HG02610 (cell line): Measurements from ENCODE around the gene ANKRD13D.

ENCODE experiments used
- ATAC-seq: cut with Tn5 transposase; IDR thresholded peaks from one replicate; pipeline ENCODE4 v1.9.1; 2021; ENCODE audit warnings: mild to moderate bottlenecking, moderate library complexity; ENCODE audit not compliant: unreplicated experiment

The ANKRD13D gene

DNA sequence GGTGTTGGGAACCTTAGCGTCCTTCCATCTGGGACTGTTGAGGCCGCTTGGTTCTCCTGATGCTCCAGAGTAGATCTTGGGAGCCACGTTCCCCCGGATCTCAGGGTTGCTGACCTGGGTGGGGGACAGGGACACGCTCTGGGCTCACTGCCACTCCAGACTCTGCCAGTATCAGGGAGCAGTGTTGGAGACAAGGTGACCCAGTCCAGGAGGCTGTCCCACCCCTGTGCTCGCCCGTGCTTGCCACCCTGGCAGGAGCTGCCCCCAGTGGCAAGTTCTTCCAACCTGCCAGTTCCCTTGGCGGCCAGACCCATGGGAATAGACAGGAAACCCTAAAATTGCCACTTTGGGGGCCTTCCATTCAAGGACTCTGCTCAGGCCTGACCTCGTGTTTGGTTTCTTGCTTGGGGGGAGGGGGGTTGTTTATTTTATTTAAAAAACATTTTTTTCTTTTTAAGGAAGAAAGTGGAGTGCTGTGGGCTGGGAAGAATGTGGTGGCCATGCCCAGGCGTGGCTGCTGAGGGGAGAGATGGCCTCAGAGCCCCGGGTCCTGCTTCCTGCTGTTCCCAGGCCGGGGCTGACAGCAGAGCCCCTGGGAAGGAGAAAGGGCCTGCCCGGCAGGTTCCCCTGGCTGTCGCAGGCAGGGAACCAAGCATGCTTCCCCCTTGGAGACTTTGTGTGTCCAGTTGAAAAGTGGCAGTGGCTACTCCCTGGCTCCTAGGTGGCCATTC, 15.7 kb upstream of the ANKRD13D start:
- no peak for ATAC-seq

- ATAC-seq, result no peak
Observed at GRCh38 chr11:67274768-67275605, 14.1 kb upstream of the ANKRD13D start.

- no peak for ATAC-seq
Observed at GRCh38 chr11:67275606-67276409, 13.3 kb upstream of the ANKRD13D start.

GRCh38 chr11:67276781-67277230, 12.3 kb upstream of the ANKRD13D start:
- no peak for ATAC-seq

DNA sequence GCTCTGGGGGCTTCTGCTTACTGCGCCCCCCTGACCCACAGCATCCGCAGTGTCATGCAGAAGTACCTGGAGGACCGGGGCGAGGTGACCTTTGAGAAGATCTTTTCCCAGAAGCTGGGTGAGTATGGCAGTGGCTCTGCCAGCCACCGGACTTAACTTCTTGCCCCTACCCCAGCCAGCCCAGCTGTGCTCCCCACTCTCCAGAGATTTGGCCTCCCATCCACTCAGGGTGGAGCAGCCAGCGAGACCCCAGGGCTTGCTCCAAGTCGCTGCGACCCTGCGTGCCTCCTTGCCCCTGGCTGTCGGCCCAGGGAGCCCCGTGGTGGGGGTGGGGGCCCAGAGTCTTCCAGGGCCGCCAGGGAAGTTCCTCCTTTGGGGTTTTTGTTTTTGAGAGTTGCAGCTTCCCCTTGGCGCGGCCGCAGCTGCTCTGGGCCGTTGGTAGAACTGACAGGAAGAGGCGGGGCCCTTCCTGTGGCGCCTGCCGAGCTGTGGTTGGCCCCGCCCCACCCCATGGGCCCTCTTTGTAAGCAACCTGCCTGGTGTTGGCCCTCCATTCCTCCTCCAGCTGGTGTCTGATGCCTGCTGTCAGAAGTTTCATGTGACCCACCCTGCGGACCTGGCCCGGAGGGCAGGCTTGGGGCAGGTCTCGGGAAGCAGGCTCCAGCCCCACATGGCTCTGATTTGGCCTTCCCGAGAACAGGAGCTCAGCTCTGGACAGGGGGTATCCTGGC, 11.7 kb upstream of the ANKRD13D start:
- peak; percentile 76 for ATAC-seq

- no peak for ATAC-seq
Observed at GRCh38 chr11:67278135-67278938, 10.8 kb upstream of the ANKRD13D start.

- no peak for ATAC-seq
Observed at GRCh38 chr11:67278939-67279588, 10.0 kb upstream of the ANKRD13D start.

DNA sequence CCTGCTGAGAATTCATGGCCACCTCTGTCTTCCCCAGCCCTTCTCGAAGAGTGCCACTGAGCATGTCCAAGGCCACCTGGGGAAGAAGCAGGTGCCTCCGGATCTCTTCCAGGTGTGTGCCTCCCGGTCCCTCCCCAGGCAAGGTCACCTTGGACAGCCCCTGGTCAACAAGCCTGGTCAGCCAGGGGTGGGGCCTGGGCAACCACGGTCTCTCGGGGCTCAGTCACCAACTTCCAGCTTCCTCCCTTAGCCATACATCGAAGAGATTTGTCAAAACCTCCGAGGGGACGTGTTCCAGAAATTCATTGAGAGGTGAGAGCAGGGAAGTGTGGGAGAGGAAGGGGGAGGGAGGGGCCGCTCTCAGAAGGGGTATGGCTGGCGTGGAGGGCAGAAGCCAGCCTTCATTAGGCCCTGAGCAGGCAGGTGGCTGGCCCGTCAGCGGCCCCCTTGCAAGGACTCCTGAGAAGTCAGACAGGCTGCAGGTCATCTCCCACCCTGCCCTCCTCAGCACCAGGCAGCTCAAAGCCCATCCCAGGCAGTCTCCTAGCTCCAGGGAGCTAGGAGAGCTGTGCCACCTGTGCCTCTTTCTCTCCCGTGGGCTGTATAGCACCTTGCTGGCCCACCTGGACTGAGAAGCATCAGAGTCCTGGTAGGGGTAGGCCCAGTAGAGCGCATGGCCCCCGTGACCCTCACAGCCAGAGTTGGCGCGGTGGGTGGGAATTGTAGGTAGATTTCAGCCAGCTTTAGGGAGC, 9.3 kb upstream of the ANKRD13D start:
- no peak for ATAC-seq

- no peak for ATAC-seq
Observed at GRCh38 chr11:67280341-67280787, 8.7 kb upstream of the ANKRD13D start.

DNA sequence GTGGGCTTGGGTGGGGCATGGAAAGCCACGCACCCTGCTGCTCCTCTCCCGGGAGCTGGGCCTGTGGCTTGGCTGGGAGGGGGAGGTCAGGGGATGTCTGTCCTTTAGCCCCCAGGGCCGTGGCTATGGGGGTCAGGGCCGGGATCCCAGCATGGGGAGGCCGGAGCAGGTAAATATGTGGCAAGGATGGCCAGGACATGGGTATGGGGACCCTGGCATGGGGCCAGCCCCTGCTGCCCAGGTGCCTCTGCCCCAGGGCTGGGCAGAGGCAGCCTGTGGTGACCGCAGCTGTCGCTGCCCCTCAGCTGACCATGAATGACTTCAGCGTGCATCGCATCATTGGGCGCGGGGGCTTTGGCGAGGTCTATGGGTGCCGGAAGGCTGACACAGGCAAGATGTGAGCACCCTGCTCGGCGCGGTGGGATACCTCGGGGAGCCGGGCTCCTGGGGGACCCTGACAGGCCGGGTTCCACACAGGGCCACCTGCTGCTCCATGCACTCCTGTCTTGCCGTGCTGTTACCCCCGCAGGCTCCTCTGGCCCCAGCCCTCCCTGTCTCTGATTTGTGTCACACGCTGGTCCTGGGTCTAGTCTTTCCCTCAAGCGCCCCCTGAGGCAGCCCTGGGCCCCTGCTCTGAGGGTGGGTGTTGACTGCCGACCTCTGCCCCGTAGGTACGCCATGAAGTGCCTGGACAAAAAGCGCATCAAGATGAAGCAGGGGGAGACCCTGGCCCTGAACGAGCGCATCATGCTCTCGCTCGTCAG, 8.1 kb upstream of the ANKRD13D start:
- ATAC-seq, result no peak

GRCh38 chr11:67281552-67282150, 7.5 kb upstream of the ANKRD13D start:
- ATAC-seq, result no peak

GRCh38 chr11:67282155-67282875, 6.8 kb upstream of the ANKRD13D start:
- ATAC-seq, result no peak

DNA sequence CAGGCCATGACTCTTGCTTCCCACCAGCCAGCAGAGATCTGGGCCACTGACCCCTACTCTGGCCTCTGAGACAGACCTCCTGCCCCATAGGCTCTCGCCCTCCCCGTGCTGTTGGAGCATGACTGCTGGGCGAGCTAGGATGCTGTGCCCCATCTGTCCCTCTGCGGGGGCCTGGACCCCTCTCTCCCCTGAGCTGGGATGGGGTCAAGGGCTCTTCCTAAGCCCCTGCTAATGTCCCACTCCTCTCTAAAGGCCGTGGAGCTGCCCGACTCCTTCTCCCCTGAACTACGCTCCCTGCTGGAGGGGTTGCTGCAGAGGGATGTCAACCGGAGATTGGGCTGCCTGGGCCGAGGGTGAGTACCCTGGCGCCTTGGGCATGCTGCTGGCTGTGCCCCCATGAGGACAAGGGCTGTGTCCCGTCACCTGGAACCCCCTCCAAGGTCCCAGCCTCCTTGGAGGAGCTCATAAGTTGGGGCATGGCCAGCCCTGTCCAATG, 6.2 kb upstream of the ANKRD13D start:
- ATAC-seq, result no peak

DNA sequence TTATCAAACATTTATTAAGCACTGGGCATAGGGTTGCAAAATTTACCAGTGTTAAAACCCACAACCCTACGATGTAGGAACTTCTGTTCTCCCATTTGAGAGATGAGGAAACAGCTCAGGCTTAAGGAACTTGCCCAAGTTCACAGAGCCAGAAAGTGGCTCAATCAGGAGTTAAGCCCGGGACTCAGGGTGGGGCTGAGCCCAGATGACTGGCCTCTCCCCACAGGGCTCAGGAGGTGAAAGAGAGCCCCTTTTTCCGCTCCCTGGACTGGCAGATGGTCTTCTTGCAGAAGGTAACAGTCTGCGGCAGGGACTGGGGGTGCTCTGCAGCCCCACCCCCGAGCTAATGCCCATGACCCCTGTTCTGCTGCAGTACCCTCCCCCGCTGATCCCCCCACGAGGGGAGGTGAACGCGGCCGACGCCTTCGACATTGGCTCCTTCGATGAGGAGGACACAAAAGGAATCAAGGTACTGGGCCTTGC, 5.6 kb upstream of the ANKRD13D start:
- no peak for ATAC-seq

GRCh38 chr11:67284811-67285540, 4.1 kb upstream of the ANKRD13D start:
- ATAC-seq, result no peak
